Adrenal gland (tissue), 5 donors: ENCODE data around the gene ARL10.

Source experiments
- CTCF ChIP-seq, 6 experiments: fragments of 450-650 bp in 4 of 6; fragments of 200-600 bp in 2 of 6; sonication (generic) in 1 of 6; IDR thresholded peaks; 1 replicate in 5 of 6; 2 replicates in 1 of 6; pipeline versions ENCODE4 v1.5.1 to v1.8.0; 2016 to 2021; ENCODE audit warnings: antibody characterized with exemption in 6 of 6, mild to moderate bottlenecking in 2 of 6, moderate library complexity in 1 of 6
- POLR2A ChIP-seq, 2 donors: fragments of 450-650 bp; IDR thresholded peaks; one replicate each; pipeline ENCODE4 v1.6.1; 2017; ENCODE audit warnings: antibody characterized with exemption in 2 of 2, mild to moderate bottlenecking in 2 of 2, moderate library complexity in 1 of 2
- donor health status: DM: no; HTN: no; CAD: no.

DNA sequence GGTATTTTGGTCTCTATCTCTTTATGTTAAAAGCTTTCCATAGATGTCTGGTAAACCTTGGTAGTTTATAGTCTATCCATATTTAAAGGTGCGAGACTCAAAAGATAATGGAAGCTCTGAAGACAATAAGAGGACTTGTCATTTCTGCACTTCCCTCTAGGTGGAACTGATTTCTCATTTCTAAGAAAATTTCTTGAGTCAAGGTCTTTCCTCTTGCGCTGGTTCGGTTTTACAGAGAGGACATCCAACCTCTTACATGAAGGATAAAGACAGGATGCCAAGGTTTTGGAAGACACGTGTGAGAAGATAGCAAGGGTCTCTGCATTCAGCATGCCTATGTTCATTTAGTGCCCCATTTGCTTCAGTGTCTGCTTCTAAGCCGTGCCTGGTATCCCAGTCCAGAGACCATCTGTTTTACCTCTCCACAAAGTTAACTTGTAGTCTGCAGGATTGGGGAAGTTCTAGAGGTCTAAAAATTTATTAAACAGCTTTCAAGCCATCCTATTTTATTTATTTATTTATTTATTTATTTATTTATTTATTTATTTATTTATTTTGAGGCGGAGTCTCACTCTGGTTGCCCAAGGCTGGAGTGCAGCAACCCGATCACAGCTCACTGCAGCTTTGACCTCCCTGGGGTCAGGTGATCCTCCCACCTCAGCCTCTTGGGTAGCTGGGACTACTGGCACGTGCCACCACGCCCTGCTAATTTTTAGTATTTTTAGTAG, 45.3 kb upstream of the ARL10 start:
- TF ChIP-seq CTCF (IDR thresholded peaks at IDR 0.05) (peak; percentile 23 to 52 (median 42)), POLR2A (IDR thresholded peaks at IDR 0.05) (no peak)
